ENCODE data around the gene C19orf18.

- TF ChIP-seq EZH2 (IDR thresholded peaks at IDR 0.05) (no peak), POLR2AphosphoS5 (IDR thresholded peaks at IDR 0.05; ENCODE audit: borderline replicate concordance, low read depth, low read length) (no peak)
Measured at GRCh38 chr19:57961785-57962184, 12.5 kb downstream of the C19orf18 start.
